Karpas-422 (cell line): ENCODE results near the gene VPS13A. TPM values are rescaled to one million over a fixed set of nuclear protein-coding genes. Genes with fewer than 3 reads are reported as not detected.
A peak's percentile ranks its signal among the peaks of the same experiment; 100 is the strongest.
"Not testable (repeated sequence)": the region's sequence is repeated elsewhere in the genome, so short reads cannot be mapped to it uniquely, and the experiment has no call there.

Experiments
- DNase-seq: peaks from one replicate; pipeline ENCODE4 v3.0.0-alpha.2; 2015
- H2AFZ ChIP-seq: fragments of 200-600 bp; sonication (generic); 2 replicates; pipeline ENCODE4 v1.6.1; 2014; ENCODE audit warnings: antibody characterized with exemption, low read length, mixed read lengths
- H3K27ac ChIP-seq: fragments of 200-600 bp; sonication (generic); 2 replicates; pipeline ENCODE4 v1.5.1; 2014; ENCODE audit warnings: mild to moderate bottlenecking, low read length, moderate library complexity
- H3K27me3 ChIP-seq: fragments of 200-600 bp; sonication (generic); 2 replicates; pipeline ENCODE4 v1.6.1; 2014; ENCODE audit warnings: low read length, mixed read lengths
- H3K36me3 ChIP-seq: fragments of 200-600 bp; sonication (generic); 2 replicates; pipeline ENCODE4 v1.6.1; 2014; ENCODE audit warnings: low read length, mixed read lengths; ENCODE audit not compliant: insufficient read depth
- H3K4me1 ChIP-seq: fragments of 200-600 bp; sonication (generic); 2 replicates; pipeline ENCODE4 v1.6.1; 2014; ENCODE audit warnings: mild to moderate bottlenecking, low read length, mixed read lengths
- H3K4me2 ChIP-seq: fragments of 200-600 bp; sonication (generic); 2 replicates; pipeline ENCODE4 v1.6.1; 2014; ENCODE audit warnings: low read length, low read depth, mild to moderate bottlenecking; ENCODE audit not compliant: poor library complexity, severe bottlenecking
- H3K4me3 ChIP-seq: fragments of 200-600 bp; sonication (generic); 2 replicates; pipeline ENCODE4 v1.5.1; 2014; ENCODE audit warnings: mild to moderate bottlenecking, antibody characterized with exemption, low read length, mixed read lengths
- H3K79me2 ChIP-seq: fragments of 200-600 bp; sonication (generic); 2 replicates; pipeline ENCODE4 v1.6.1; 2014; ENCODE audit warnings: mild to moderate bottlenecking, low read length, mixed read lengths
- H3K9ac ChIP-seq: fragments of 200-600 bp; sonication (generic); 2 replicates; pipeline ENCODE4 v1.6.0; 2014; ENCODE audit warnings: low read length
- H3K9me2 ChIP-seq: fragments of 200-600 bp; sonication (generic), shearing (Covaris generic); replicated peaks from 2 replicates; pipeline ENCODE4 v1.6.0; 2014; ENCODE audit warnings: mild to moderate bottlenecking, low read length, moderate library complexity; ENCODE audit not compliant: insufficient read depth
- H3K9me3 ChIP-seq: fragments of 300-700, 200-600 bp; sonication (generic); 2 replicates; pipeline ENCODE4 v1.6.1; 2014; ENCODE audit warnings: low read length, mixed read lengths
- H4K20me1 ChIP-seq: fragments of 200-600 bp; sonication (generic); 2 replicates; pipeline ENCODE4 v1.6.1; 2014; ENCODE audit warnings: mild to moderate bottlenecking, antibody characterized with exemption, low read length, low read depth; ENCODE audit not compliant: insufficient read depth
- total RNA-seq: library from RNA; depleted of rRNA; stranded (reverse); fragments of >200 nt; shearing (Covaris generic); gene quantifications from 2 replicates; pipeline ENCODE4 v1.2.3, GENCODE V29; 2014; ENCODE audit warnings: low replicate concordance

Gene VPS13A
- total RNA-seq, 1 experiment from 2014 or later = 141 TPM

GRCh38 chr9:77433675-77434445 is 256.5 kb downstream of the VPS13A start:
- no peaks in the 10 kb centered on the region for H3K9me3 ChIP-seq
- no peaks in the 10 kb centered on the region for H3K9me2 ChIP-seq
- H3K4me3 ChIP-seq = no peak overlapping the region
- no peaks in the 10 kb centered on the region for H3K27me3 ChIP-seq
- no peak overlapping the region for H3K27ac ChIP-seq
- H3K36me3 ChIP-seq = no peaks in the 10 kb centered on the region
- no peaks in the 10 kb centered on the region for H3K79me2 ChIP-seq
- peak; percentile 83 for DNase-seq
- no peak overlapping the region for H3K9ac ChIP-seq
- H2AFZ ChIP-seq = no peak overlapping the region
- no peaks in the 10 kb centered on the region for H4K20me1 ChIP-seq
- H3K4me1 ChIP-seq = peaks cover 6% of the 10 kb centered on the region
- no peak overlapping the region for H3K4me2 ChIP-seq

- H3K36me3 ChIP-seq = no peaks in the 10 kb centered on the region
- peaks cover 6% of the 10 kb centered on the region for H3K4me1 ChIP-seq
- H3K4me2 ChIP-seq = no peak overlapping the region
- H3K27ac ChIP-seq = no peak overlapping the region
- H3K27me3 ChIP-seq = no peaks in the 10 kb centered on the region
- no peaks in the 10 kb centered on the region for H3K9me2 ChIP-seq
- no peaks in the 10 kb centered on the region for H3K79me2 ChIP-seq
- H4K20me1 ChIP-seq = no peaks in the 10 kb centered on the region
- no peak overlapping the region for H2AFZ ChIP-seq
- H3K9me3 ChIP-seq = no peaks in the 10 kb centered on the region
- H3K4me3 ChIP-seq = no peak overlapping the region
- no peak overlapping the region for H3K9ac ChIP-seq
- no peak for DNase-seq
These were observed 257.9 kb downstream of the VPS13A start for GRCh38 chr9:77435277-77435676.

- no peak overlapping the region for H3K9ac ChIP-seq
- H2AFZ ChIP-seq = no peak overlapping the region
- no peaks in the 10 kb centered on the region for H4K20me1 ChIP-seq
- no peaks in the 10 kb centered on the region for H3K9me2 ChIP-seq
- no peak overlapping the region for H3K27ac ChIP-seq
- no peak overlapping the region for H3K4me3 ChIP-seq
- no peak for DNase-seq
- H3K4me2 ChIP-seq = no peak overlapping the region
- no peaks in the 10 kb centered on the region for H3K27me3 ChIP-seq
- no peaks in the 10 kb centered on the region for H3K9me3 ChIP-seq
- peaks cover 6% of the 10 kb centered on the region for H3K4me1 ChIP-seq
- H3K79me2 ChIP-seq = no peaks in the 10 kb centered on the region
- no peaks in the 10 kb centered on the region for H3K36me3 ChIP-seq
These were observed 258.4 kb downstream of the VPS13A start for GRCh38 chr9:77435688-77436087.

- H3K79me2 ChIP-seq = no peaks in the 10 kb centered on the region
- H3K4me2 ChIP-seq = no peak overlapping the region
- H3K27ac ChIP-seq = no peak overlapping the region
These were observed 261.3 kb downstream of the VPS13A start for GRCh38 chr9:77438653-77439052.

GRCh38 chr9:77440057-77440456 is 262.7 kb downstream of the VPS13A start:
- Histone ChIP-seq H3K9me2 (no peaks in the 10 kb centered on the region), H3K79me2 (no peaks in the 10 kb centered on the region), H3K4me3 (no peak overlapping the region), H3K27ac (no peak overlapping the region), H3K36me3 (no peaks in the 10 kb centered on the region), H4K20me1 (no peaks in the 10 kb centered on the region), H3K4me2 (no peak overlapping the region), H3K27me3 (no peaks in the 10 kb centered on the region), H3K9me3 (no peaks in the 10 kb centered on the region), H2AFZ (no peak overlapping the region), H3K4me1 (no peaks in the 10 kb centered on the region), H3K9ac (no peak overlapping the region)
- DNase-seq = no peak

More at GRCh38 chr9:77438653-77439052, 261.3 kb downstream of the VPS13A start:
- H3K36me3 ChIP-seq = no peaks in the 10 kb centered on the region
- H3K9me2 ChIP-seq = no peaks in the 10 kb centered on the region
- H4K20me1 ChIP-seq = no peaks in the 10 kb centered on the region
- H3K4me1 ChIP-seq = peaks cover 6% of the 10 kb centered on the region
- no peak overlapping the region for H3K4me3 ChIP-seq
- no peak overlapping the region for H3K9ac ChIP-seq
- no peaks in the 10 kb centered on the region for H3K27me3 ChIP-seq
- H2AFZ ChIP-seq = no peak overlapping the region
- DNase-seq = no peak
- no peaks in the 10 kb centered on the region for H3K9me3 ChIP-seq

- not testable (repeated sequence) for H3K9ac ChIP-seq, DNase-seq, H3K36me3 ChIP-seq, H3K27ac ChIP-seq, H3K79me2 ChIP-seq, H3K9me2 ChIP-seq, H3K4me1 ChIP-seq, H2AFZ ChIP-seq, H3K9me3 ChIP-seq, H3K27me3 ChIP-seq, H3K4me3 ChIP-seq, H3K4me2 ChIP-seq, H4K20me1 ChIP-seq
These were observed 263.8 kb downstream of the VPS13A start for GRCh38 chr9:77441124-77441523.

GRCh38 chr9:77442436-77442835 is 265.1 kb downstream of the VPS13A start:
- H2AFZ ChIP-seq = no peak overlapping the region
- H3K27ac ChIP-seq = no peak overlapping the region
- H3K9me2 ChIP-seq = no peaks in the 10 kb centered on the region
- no peaks in the 10 kb centered on the region for H3K79me2 ChIP-seq
- H3K9me3 ChIP-seq = no peaks in the 10 kb centered on the region
- H3K9ac ChIP-seq = no peak overlapping the region
- H3K4me3 ChIP-seq = no peak overlapping the region
- H4K20me1 ChIP-seq = no peaks in the 10 kb centered on the region
- H3K27me3 ChIP-seq = no peaks in the 10 kb centered on the region
- no peak overlapping the region for H3K4me2 ChIP-seq
- DNase-seq = no peak
- no peaks in the 10 kb centered on the region for H3K4me1 ChIP-seq
- H3K36me3 ChIP-seq = no peaks in the 10 kb centered on the region

GRCh38 chr9:77447646-77448045 is 270.3 kb downstream of the VPS13A start:
- Histone ChIP-seq H3K4me3 (no peak overlapping the region), H3K9me3 (no peaks in the 10 kb centered on the region), H3K4me1 (no peaks in the 10 kb centered on the region), H3K27me3 (peaks cover 2% of the 10 kb centered on the region; the same call in 1 of the 2 replicates), H3K9ac (no peak overlapping the region), H2AFZ (no peak overlapping the region), H4K20me1 (no peaks in the 10 kb centered on the region), H3K9me2 (no peaks in the 10 kb centered on the region), H3K27ac (no peak overlapping the region), H3K79me2 (no peaks in the 10 kb centered on the region), H3K36me3 (no peaks in the 10 kb centered on the region), H3K4me2 (no peak overlapping the region)
- DNase-seq = no peak
